GM19395 (cell line): ENCODE data around the gene MYL11.
A peak's percentile ranks its signal among the peaks of the same experiment; 100 is the strongest.

ENCODE experiments used
- ATAC-seq: cut with Tn5 transposase; IDR thresholded peaks from one replicate; pipeline ENCODE4 v1.9.1; 2021; ENCODE audit warnings: mild to moderate bottlenecking, moderate library complexity; ENCODE audit not compliant: unreplicated experiment

The MYL11 gene

DNA sequence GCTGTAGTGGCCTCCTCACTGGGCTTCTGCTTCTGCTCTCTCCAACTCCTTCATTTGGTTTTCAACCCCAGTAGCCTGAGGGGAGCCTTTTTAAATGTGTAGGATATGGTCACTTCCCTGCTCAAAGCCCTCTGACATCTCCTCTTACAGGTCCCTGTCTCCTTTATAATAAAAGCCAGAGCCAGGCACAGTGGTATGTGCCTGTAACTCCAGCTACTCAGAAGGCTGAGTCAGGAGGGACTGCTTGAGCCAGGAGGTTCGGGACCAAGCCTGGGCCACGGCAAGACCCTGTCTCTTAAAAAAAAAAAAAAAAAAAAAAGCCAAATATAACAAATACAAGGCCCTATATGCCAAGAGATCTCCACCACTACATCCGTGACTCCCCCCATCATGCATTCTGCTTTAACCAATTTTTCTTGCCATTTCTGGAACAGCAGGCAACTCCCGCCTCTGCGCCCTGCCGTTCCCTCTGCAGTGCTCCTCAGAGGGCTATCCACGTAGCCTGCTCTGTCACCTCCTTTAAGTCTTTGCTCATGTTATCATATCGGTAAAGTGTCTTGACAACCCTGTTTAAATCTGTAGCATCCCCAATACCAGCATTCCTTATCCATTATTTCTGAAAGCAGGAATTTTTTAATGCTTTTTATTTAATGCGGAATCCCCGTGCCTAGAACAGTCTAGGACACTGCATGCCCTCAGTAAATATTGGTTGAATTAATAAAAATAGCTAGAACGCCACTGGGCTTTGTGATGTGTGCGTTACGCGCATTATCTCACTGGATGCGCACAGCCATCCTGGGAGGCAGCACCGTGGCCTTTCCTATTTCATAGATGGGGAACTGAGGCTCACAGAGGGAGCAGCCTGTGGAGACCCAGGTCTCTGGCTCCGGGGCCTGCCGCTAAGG, 42.3 kb downstream of the MYL11 start:
- ATAC-seq, result no peak

DNA sequence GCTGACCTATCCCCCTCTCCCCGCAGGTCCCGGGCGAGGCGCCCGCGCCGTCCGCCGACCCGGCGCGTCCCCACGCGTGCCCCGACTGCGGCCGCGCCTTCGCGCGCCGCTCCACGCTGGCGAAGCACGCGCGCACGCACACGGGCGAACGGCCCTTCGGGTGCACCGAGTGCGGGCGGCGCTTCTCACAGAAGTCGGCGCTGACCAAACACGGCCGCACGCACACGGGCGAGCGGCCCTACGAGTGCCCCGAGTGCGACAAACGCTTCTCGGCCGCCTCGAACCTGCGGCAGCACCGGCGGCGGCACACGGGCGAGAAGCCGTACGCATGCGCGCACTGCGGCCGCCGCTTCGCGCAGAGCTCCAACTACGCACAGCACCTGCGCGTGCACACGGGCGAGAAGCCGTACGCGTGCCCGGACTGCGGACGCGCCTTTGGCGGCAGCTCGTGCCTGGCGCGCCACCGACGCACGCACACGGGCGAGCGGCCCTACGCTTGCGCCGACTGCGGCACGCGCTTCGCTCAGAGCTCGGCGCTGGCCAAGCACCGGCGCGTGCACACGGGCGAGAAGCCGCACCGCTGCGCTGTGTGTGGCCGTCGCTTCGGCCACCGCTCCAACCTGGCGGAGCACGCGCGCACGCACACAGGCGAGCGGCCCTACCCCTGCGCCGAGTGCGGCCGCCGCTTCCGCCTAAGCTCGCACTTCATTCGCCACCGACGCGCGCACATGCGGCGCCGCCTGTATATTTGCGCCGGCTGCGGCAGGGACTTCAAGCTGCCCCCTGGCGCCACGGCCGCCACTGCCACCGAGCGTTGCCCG, 43.1 kb downstream of the MYL11 start:
- peak; percentile 78 for ATAC-seq

GRCh38 chr16:30418350-30419181, 44.0 kb downstream of the MYL11 start:
- no peak for ATAC-seq

DNA sequence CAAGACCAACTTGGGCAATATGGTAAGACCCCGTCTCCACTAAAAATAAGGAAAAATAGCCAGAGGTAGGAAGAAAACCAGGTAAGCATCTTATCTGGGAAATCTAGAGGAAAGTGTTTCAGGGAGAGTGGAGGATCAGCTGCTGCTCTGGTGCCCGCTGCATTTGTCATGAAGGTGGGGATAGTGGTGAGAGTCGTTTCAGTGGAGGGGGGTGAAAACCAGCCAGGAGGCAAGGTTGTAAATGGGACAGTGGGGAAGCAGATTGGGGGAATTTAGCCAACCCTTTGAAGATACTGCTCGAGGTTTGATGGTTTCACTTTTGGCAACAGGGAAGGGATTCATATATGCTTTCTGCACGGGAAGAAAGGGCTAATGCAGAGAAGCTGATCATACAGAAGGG, 46.4 kb downstream of the MYL11 start:
- no peak for ATAC-seq
